H1 (cell line): ENCODE data around the gene TCERG1L. TPM values are rescaled to one million over a fixed set of nuclear protein-coding genes. Genes with fewer than 3 reads are reported as not detected.

Experiments used
- CHD1 ChIP-seq: IDR thresholded peaks from 2 replicates; pipeline ENCODE4 v1.6.1; 2012; ENCODE audit warnings: low read depth, low read length, improper control_type of control experiment
- HDAC2 ChIP-seq, 2 experiments: fragments of 300-600 bp in 1 of 2; sonication (generic) in 1 of 2; IDR thresholded peaks; 2 replicates each; pipeline ENCODE4 v1.6.1; 2011 to 2012; ENCODE audit warnings: low read depth in 2 of 2, low read length in 2 of 2, mild to moderate bottlenecking in 2 of 2, moderate library complexity in 2 of 2, borderline replicate concordance in 1 of 2, inconsistent platforms in 1 of 2
- JUND ChIP-seq: IDR thresholded peaks from 2 replicates; pipeline ENCODE4 v1.6.1; 2011; ENCODE audit warnings: mild to moderate bottlenecking, improper control_type of control experiment, low read length
- SP1 ChIP-seq: IDR thresholded peaks from 2 replicates; pipeline ENCODE4 v1.6.1; 2011; ENCODE audit warnings: low read depth, low read length
- TAF7 ChIP-seq: optimal IDR thresholded peaks from 2 replicates; pipeline ENCODE3; 2011; ENCODE audit warnings: low read depth, mild to moderate bottlenecking, inconsistent platforms, low read length, moderate library complexity, borderline replicate concordance
- polyA plus RNA-seq, 7 experiments: library from polyadenylated mRNA; depleted of rRNA in 3 of 7; stranded (reverse) in 5 of 7; unstranded in 2 of 7; fragments of >200 nt in 5 of 7; fragments of 200-250 nt in 2 of 7; gene quantifications; 1 replicate in 5 of 7; 2 replicates in 1 of 7; 4 replicates in 1 of 7; pipeline versions ENCODE4 v1.2.1 to v1.2.3, GENCODE V29; 2011 to 2013; ENCODE audit warnings: missing spikeins in 2 of 7, mixed read lengths in 2 of 7
- total RNA-seq: library from RNA; stranded (reverse); fragmentation: NEBNext Ultra II Directional; extraction: Animal tissue kit (Norgen Biotek cat#: 25700); gene quantifications from 2 replicates; pipeline ENCODE4 v1.2.1, GENCODE V29; 2021
- TF ChIP-seq, protein P1 (sequence below): fragments of 300-600 bp; sonication (generic); IDR thresholded peaks from 2 replicates; pipeline ENCODE4 v1.7.1; 2012; ENCODE audit warnings: low read length, moderate library complexity, mild to moderate bottlenecking, inconsistent platforms; ENCODE audit not compliant: insufficient replicate concordance

TCERG1L gene
- total and polyA plus RNA-seq, 2 of the 8 experiments (the other 6 are each of a cell fraction or from before 2014, with no cell fraction given), result 3.9 to 6.9 TPM

DNA sequence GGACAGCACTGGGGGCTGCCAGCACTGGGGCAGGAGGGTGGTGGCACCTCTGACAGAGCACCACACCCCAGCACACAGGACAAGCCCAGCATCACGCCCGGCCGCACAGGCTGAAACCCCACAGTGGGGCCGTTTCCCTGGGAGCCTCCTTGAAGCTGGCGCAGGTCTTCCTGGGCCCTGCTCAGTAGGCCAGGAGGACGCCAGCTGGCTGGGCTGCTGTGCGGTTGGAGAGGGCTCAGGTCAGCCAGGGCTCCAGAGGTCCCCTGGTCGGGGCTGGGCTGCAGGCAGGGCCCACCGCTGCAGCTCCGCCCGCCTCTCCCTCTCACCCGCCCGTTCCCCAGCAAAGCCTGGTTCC lies 137.3 kb downstream of the TCERG1L start (continued):
- TF ChIP-seq, protein P1, sequence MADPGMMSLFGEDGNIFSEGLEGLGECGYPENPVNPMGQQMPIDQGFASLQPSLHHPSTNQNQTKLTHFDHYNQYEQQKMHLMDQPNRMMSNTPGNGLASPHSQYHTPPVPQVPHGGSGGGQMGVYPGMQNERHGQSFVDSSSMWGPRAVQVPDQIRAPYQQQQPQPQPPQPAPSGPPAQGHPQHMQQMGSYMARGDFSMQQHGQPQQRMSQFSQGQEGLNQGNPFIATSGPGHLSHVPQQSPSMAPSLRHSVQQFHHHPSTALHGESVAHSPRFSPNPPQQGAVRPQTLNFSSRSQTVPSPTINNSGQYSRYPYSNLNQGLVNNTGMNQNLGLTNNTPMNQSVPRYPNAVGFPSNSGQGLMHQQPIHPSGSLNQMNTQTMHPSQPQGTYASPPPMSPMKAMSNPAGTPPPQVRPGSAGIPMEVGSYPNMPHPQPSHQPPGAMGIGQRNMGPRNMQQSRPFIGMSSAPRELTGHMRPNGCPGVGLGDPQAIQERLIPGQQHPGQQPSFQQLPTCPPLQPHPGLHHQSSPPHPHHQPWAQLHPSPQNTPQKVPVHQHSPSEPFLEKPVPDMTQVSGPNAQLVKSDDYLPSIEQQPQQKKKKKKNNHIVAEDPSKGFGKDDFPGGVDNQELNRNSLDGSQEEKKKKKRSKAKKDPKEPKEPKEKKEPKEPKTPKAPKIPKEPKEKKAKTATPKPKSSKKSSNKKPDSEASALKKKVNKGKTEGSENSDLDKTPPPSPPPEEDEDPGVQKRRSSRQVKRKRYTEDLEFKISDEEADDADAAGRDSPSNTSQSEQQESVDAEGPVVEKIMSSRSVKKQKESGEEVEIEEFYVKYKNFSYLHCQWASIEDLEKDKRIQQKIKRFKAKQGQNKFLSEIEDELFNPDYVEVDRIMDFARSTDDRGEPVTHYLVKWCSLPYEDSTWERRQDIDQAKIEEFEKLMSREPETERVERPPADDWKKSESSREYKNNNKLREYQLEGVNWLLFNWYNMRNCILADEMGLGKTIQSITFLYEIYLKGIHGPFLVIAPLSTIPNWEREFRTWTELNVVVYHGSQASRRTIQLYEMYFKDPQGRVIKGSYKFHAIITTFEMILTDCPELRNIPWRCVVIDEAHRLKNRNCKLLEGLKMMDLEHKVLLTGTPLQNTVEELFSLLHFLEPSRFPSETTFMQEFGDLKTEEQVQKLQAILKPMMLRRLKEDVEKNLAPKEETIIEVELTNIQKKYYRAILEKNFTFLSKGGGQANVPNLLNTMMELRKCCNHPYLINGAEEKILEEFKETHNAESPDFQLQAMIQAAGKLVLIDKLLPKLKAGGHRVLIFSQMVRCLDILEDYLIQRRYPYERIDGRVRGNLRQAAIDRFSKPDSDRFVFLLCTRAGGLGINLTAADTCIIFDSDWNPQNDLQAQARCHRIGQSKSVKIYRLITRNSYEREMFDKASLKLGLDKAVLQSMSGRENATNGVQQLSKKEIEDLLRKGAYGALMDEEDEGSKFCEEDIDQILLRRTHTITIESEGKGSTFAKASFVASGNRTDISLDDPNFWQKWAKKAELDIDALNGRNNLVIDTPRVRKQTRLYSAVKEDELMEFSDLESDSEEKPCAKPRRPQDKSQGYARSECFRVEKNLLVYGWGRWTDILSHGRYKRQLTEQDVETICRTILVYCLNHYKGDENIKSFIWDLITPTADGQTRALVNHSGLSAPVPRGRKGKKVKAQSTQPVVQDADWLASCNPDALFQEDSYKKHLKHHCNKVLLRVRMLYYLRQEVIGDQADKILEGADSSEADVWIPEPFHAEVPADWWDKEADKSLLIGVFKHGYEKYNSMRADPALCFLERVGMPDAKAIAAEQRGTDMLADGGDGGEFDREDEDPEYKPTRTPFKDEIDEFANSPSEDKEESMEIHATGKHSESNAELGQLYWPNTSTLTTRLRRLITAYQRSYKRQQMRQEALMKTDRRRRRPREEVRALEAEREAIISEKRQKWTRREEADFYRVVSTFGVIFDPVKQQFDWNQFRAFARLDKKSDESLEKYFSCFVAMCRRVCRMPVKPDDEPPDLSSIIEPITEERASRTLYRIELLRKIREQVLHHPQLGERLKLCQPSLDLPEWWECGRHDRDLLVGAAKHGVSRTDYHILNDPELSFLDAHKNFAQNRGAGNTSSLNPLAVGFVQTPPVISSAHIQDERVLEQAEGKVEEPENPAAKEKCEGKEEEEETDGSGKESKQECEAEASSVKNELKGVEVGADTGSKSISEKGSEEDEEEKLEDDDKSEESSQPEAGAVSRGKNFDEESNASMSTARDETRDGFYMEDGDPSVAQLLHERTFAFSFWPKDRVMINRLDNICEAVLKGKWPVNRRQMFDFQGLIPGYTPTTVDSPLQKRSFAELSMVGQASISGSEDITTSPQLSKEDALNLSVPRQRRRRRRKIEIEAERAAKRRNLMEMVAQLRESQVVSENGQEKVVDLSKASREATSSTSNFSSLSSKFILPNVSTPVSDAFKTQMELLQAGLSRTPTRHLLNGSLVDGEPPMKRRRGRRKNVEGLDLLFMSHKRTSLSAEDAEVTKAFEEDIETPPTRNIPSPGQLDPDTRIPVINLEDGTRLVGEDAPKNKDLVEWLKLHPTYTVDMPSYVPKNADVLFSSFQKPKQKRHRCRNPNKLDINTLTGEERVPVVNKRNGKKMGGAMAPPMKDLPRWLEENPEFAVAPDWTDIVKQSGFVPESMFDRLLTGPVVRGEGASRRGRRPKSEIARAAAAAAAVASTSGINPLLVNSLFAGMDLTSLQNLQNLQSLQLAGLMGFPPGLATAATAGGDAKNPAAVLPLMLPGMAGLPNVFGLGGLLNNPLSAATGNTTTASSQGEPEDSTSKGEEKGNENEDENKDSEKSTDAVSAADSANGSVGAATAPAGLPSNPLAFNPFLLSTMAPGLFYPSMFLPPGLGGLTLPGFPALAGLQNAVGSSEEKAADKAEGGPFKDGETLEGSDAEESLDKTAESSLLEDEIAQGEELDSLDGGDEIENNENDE, result no peak
- TF ChIP-seq JUND (no peak), TAF7 (no peak), HDAC2 (IDR thresholded peaks at IDR 0.05; ENCODE audit: borderline replicate concordance in 1 of 2, low read depth in 2 of 2, low read length in 2 of 2) (no peak), SP1 (no peak), CHD1 (no peak)
